ENCODE results near the gene PUS10.
"Not testable (repeated sequence)": the region's sequence is repeated elsewhere in the genome, so short reads cannot be mapped to it uniquely, and the experiment has no call there.

Gene PUS10

GRCh38 chr2:60926741-60927552 is 91.1 kb downstream of the PUS10 start:
- DNase-seq: no peak

- no peak for DNase-seq
Measured at GRCh38 chr2:60925994-60926740, 91.9 kb downstream of the PUS10 start.

- DNase-seq: no peak
Measured at GRCh38 chr2:60907329-60907728, 110.7 kb downstream of the PUS10 start.

- no peak for DNase-seq
Measured at GRCh38 chr2:60906395-60906794, 111.7 kb downstream of the PUS10 start.

- not testable (repeated sequence) for DNase-seq
Measured at GRCh38 chr2:60905867-60906266, 112.2 kb downstream of the PUS10 start.

- DNase-seq: not testable (repeated sequence)
Measured at GRCh38 chr2:60901296-60901695, 116.8 kb downstream of the PUS10 start.

GRCh38 chr2:60899892-60900249 is 118.2 kb downstream of the PUS10 start:
- no peak for DNase-seq

- no peak for DNase-seq
Measured at GRCh38 chr2:60899230-60899891, 118.7 kb downstream of the PUS10 start.

- no peak for DNase-seq
Measured at GRCh38 chr2:60898567-60898966, 119.5 kb downstream of the PUS10 start.

All from retina (tissue), 1 donor.